ENCODE measurements around the gene FIS1.
A peak's percentile ranks its signal among the peaks of the same experiment; 100 is the strongest.
"Not testable (repeated sequence)": the region's sequence is repeated elsewhere in the genome, so short reads cannot be mapped to it uniquely, and the experiment has no call there.

The FIS1 gene

GRCh38 chr7:101244375-101245146 lies at the start of gene FIS1:
Gene FIS1, minus strand, starts transcription at chr7:101245081. Its CDS starts 77 bp downstream, at chr7:101245004.
- Mint-ChIP-seq H3K27ac (peak within 1 kb of the TSS; percentile 96), H3K4me3 (peak within 1 kb of the TSS; percentile 92), H3K9me3 (no peaks in the 10 kb centered on the region), H3K36me3 (ENCODE audit: low read depth) (peaks cover 5% of the 10 kb centered on the region), H3K27me3 (ENCODE audit: low read depth) (no peaks in the 10 kb centered on the region), H3K4me1 (ENCODE audit: low read depth) (peaks cover 26% of the 10 kb centered on the region)

GRCh38 chr7:101294039-101294831 lies 49.4 kb upstream of the FIS1 start:
- no peaks in the 10 kb centered on the region for H3K9me3 Mint-ChIP-seq
- H3K27ac Mint-ChIP-seq: no peak overlapping the region
- peaks cover 30% of the 10 kb centered on the region for H3K27me3 Mint-ChIP-seq (ENCODE audit: low read depth)
- no peaks in the 10 kb centered on the region for H3K36me3 Mint-ChIP-seq (ENCODE audit: low read depth)
- H3K4me1 Mint-ChIP-seq (ENCODE audit: low read depth): peaks cover 2% of the 10 kb centered on the region
- no peak overlapping the region for H3K4me3 Mint-ChIP-seq

DNA sequence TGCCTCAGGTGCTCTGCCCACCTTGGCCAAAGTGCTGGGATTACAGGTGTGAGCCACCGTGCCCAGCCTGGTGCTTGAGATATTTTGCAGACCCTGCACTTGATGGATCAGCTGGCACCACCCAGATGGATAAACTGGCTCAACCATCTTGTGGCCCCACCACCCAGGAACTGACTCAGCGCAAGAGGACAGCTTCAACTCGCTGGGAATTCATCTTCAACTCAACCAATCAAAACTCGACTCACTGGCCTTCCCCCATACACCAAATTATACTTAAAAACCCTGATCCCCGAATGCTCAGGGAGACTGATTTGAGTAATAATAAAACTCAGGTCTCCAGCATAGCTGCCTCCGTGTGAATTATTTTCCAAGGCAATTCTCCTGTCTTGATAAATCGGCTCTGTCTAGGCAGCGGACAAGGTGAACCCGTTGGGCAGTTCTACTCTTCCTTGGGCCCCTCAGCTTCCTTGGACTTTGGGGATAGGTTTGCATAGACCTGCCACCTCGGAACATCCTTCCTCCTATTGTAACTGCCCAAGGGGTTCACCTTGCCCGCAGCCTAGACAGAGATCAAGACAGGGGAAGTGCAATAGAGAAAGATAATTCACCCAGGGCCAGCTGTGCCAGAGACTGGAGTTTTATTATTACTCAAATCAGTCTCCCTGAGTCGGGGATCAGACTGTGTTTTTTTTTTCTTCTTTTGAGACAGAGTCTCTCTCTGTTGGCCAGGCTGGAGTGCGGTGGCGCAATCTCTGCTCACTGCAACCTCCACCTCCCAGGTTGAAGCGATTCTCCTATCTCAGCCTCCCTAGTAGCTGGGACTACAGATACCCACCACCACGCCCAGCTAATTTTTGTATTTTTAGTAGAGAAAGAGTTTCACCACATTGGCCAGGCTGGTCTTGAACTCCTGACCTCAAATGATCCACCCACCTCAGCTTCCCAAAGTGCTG lies 48.5 kb upstream of the FIS1 start:
- H3K36me3 Mint-ChIP-seq (ENCODE audit: low read depth); H3K4me3 Mint-ChIP-seq; H3K9me3 Mint-ChIP-seq; H3K27ac Mint-ChIP-seq; H3K4me1 Mint-ChIP-seq (ENCODE audit: low read depth): not testable (repeated sequence)
- H3K27me3 Mint-ChIP-seq (ENCODE audit: low read depth): peaks cover 23% of the 10 kb centered on the region

GRCh38 chr7:101292566-101292965 lies 47.7 kb upstream of the FIS1 start:
- not testable (repeated sequence) for H3K4me1 Mint-ChIP-seq (ENCODE audit: low read depth); H3K36me3 Mint-ChIP-seq (ENCODE audit: low read depth); H3K27ac Mint-ChIP-seq; H3K9me3 Mint-ChIP-seq; H3K4me3 Mint-ChIP-seq
- peaks cover 18% of the 10 kb centered on the region for H3K27me3 Mint-ChIP-seq (ENCODE audit: low read depth)

DNA sequence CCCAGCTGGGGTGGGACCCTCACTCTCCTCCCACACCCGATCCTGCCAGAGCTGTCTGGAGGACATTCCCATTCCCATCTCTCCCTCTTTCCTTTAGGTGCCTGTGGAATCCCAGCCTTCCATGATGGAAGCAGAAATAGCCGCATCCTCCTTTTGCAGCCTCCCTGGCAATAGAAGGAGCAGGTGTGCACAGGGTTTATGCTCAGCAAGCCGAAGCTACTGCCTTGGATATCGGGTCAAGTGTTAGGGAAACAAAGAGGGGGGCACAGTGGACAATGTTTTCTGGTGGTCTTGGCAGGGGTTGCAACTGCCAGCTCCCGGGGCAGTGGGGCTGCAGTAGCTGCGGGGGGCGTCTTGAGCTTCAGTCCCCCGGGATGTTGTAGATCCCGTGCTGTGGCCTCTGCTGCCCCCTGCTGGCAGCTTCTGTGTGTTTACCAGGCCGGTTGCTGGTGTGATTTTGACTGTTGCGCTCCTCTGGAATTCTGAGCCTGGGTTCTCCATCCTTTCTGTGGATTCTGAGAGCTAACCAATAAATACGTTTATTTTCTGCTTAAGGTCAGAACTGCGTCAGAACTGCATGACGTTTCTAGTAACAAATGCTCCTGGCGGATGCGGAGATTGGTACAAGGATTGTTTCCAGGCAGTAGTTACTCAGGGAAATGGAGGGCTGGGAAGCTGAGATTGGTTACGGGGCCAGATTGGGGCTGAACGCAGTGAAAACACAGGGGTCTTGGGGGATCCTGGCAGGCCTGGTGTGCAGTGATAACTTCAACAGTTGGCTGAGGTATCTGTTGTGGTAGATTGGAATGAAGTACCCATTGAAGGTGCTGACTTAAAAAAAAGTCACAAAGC lies 45.5 kb upstream of the FIS1 start:
- H3K36me3 Mint-ChIP-seq (ENCODE audit: low read depth); H3K27ac Mint-ChIP-seq: not testable (repeated sequence)

DNA sequence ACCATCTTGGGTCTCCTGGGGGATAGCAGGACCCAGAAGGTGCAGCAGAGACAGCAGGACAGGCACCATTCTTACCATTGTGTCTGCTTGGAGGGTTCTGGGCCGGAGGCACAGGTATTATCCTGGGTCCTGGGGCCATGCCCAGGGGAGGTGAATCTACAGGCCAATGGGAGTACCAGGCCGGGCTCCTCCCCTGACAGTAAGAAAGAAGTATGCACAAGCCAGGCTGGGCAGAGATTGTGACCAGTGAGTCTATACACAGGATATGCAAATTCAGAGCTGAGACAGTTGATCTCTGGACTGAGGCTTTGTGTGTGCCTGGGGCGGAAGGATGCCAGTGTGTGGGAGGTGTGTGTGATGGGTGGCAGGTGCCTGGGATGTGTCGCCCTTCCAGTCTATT lies 44.8 kb upstream of the FIS1 start:
- not testable (repeated sequence) for H3K4me3 Mint-ChIP-seq; H3K9me3 Mint-ChIP-seq; H3K27ac Mint-ChIP-seq; H3K36me3 Mint-ChIP-seq (ENCODE audit: low read depth); H3K4me1 Mint-ChIP-seq (ENCODE audit: low read depth)
- peaks cover 18% of the 10 kb centered on the region for H3K27me3 Mint-ChIP-seq (ENCODE audit: low read depth)

More for the DNA sequence above, 45.5 kb upstream of the FIS1 start:
- not testable (repeated sequence) for H3K4me1 Mint-ChIP-seq (ENCODE audit: low read depth); H3K4me3 Mint-ChIP-seq; H3K9me3 Mint-ChIP-seq
- H3K27me3 Mint-ChIP-seq (ENCODE audit: low read depth): peaks cover 18% of the 10 kb centered on the region

DNA sequence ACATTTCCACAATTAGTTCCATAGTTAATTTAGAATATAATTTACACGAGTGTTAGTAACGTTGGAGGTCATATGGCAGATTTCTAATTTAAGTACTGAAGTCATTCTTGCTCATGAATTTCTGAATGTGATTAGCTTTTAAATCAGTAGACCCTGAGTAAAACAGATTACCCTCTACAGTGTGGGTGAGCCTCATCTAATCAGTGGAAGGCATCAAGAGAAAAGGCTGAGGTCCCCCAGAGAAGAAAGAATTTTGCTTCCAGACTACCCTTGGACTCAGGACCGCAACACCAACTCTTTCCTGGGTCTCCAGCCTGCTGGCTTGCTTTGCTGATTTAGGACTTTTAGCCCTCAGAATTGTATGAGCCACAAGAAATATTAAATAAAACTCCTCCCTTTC lies 43.6 kb upstream of the FIS1 start:
- Mint-ChIP-seq H3K4me1 (ENCODE audit: low read depth) (peaks cover 2% of the 10 kb centered on the region), H3K4me3 (no peak overlapping the region), H3K27ac (no peak overlapping the region), H3K27me3 (ENCODE audit: low read depth) (peaks cover 10% of the 10 kb centered on the region), H3K9me3 (no peaks in the 10 kb centered on the region), H3K36me3 (ENCODE audit: low read depth) (no peaks in the 10 kb centered on the region)

GRCh38 chr7:101287032-101287431 lies 42.2 kb upstream of the FIS1 start:
- H3K4me3 Mint-ChIP-seq: no peak overlapping the region
- H3K36me3 Mint-ChIP-seq (ENCODE audit: low read depth): no peaks in the 10 kb centered on the region
- H3K27me3 Mint-ChIP-seq (ENCODE audit: low read depth): peaks cover 4% of the 10 kb centered on the region
- no peaks in the 10 kb centered on the region for H3K9me3 Mint-ChIP-seq
- H3K4me1 Mint-ChIP-seq (ENCODE audit: low read depth): peaks cover 7% of the 10 kb centered on the region
- H3K27ac Mint-ChIP-seq: no peak overlapping the region

GRCh38 chr7:101285880-101286279 lies 41.0 kb upstream of the FIS1 start:
- H3K4me3 Mint-ChIP-seq; H3K9me3 Mint-ChIP-seq; H3K4me1 Mint-ChIP-seq (ENCODE audit: low read depth); H3K27ac Mint-ChIP-seq; H3K36me3 Mint-ChIP-seq (ENCODE audit: low read depth); H3K27me3 Mint-ChIP-seq (ENCODE audit: low read depth): not testable (repeated sequence)

DNA sequence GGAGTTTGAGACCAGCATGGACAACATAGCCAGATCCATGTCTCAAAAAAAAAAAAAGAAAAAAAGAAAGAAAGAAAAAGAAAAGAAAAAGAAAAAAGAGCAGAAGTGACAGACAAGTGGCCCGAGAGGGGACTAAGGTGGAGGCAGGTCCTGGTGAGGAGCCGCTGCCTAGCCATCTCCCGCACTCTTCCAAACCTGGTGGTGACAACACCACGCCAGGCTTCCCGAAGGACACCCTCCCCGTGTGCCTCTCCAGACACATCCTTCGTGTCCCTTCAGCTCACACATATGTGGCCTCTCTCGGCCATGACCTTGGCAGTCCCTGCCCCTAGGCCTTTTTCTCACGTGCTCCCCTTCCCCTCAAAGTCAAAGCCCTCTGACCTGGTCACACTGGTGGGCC lies 40.3 kb upstream of the FIS1 start:
- Mint-ChIP-seq H3K4me3 (no peak overlapping the region), H3K9me3 (no peaks in the 10 kb centered on the region), H3K36me3 (ENCODE audit: low read depth) (no peaks in the 10 kb centered on the region), H3K27ac (no peak overlapping the region), H3K4me1 (ENCODE audit: low read depth) (peaks cover 5% of the 10 kb centered on the region), H3K27me3 (ENCODE audit: low read depth) (no peaks in the 10 kb centered on the region)

DNA sequence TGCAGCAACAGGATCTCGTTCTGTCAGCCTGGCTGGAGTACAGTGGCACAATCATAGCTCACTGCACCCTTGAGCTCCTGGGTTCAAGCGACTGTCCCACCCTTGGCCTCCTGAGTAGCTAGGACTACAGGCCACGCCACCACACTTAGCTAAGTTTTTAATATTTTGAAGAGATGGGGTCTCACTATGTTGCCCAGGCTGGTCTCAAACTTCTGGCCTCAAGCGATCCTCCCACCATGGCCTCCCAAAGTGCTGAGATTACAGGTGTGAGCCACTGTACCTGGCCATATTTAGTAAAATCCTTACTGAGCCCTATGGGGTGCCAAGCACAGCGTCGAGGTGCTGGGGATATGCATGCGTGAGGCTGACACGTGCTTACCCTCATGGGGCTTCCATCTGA lies 36.0 kb upstream of the FIS1 start:
- not testable (repeated sequence) for H3K27ac Mint-ChIP-seq; H3K4me3 Mint-ChIP-seq; H3K36me3 Mint-ChIP-seq (ENCODE audit: low read depth); H3K9me3 Mint-ChIP-seq; H3K4me1 Mint-ChIP-seq (ENCODE audit: low read depth); H3K27me3 Mint-ChIP-seq (ENCODE audit: low read depth)

GRCh38 chr7:101278461-101279292 lies 33.8 kb upstream of the FIS1 start:
- no peaks in the 10 kb centered on the region for H3K36me3 Mint-ChIP-seq (ENCODE audit: low read depth)
- H3K4me1 Mint-ChIP-seq (ENCODE audit: low read depth): peaks cover 5% of the 10 kb centered on the region
- H3K4me3 Mint-ChIP-seq: no peak overlapping the region
- peaks cover 4% of the 10 kb centered on the region for H3K27me3 Mint-ChIP-seq (ENCODE audit: low read depth)
- no peak overlapping the region for H3K27ac Mint-ChIP-seq
- no peaks in the 10 kb centered on the region for H3K9me3 Mint-ChIP-seq

GRCh38 chr7:101277155-101277554 lies 32.3 kb upstream of the FIS1 start:
- no peaks in the 10 kb centered on the region for H3K4me1 Mint-ChIP-seq (ENCODE audit: low read depth)
- H3K4me3 Mint-ChIP-seq: no peak overlapping the region
- H3K27ac Mint-ChIP-seq: no peak overlapping the region
- no peaks in the 10 kb centered on the region for H3K36me3 Mint-ChIP-seq (ENCODE audit: low read depth)
- peaks cover 8% of the 10 kb centered on the region for H3K27me3 Mint-ChIP-seq (ENCODE audit: low read depth)
- H3K9me3 Mint-ChIP-seq: no peaks in the 10 kb centered on the region

Data from T-helper 1 cell treated with Interleukin-12 subunit alpha and Interleukin-12 subunit beta and Interleukin-4 antibody, amounts not matched to agents 30 μg/mL and 1 μg/mL, for 36 hours (primary cell).